Prostate gland (tissue), 2 donors: ENCODE measurements around the gene NAA10. TPM values are rescaled to one million over a fixed set of nuclear protein-coding genes. Genes with fewer than 3 reads are reported as not detected.
A peak's percentile ranks its signal among the peaks of the same experiment; 100 is the strongest.

Experiments used
- DNase-seq: peaks from one replicate; pipeline ENCODE4 v3.0.0-alpha.2; 2019; ENCODE audit warnings: low spot score
- H3K27ac ChIP-seq, 2 donors: fragments of 200-600 bp; sonication (generic); 2 replicates each; pipeline ENCODE4 v1.5.1; 2017 to 2019
- H3K27me3 ChIP-seq: fragments of 200-600 bp; sonication (generic); replicated peaks from 2 replicates; pipeline ENCODE4 v1.5.1; 2019; ENCODE audit not compliant: insufficient read depth
- H3K36me3 ChIP-seq, 2 donors: fragments of 200-600 bp; sonication (generic); 1 replicate in 1 of 2; 2 replicates in 1 of 2; pipeline versions ENCODE4 v1.5.1 to v1.8.1; 2017 to 2019
- H3K4me1 ChIP-seq: fragments of 200-600 bp; sonication (generic); replicated peaks from 2 replicates; pipeline ENCODE4 v1.5.1; 2019
- H3K4me3 ChIP-seq, 2 donors: fragments of 200-600 bp; sonication (generic); 2 replicates each; pipeline ENCODE4 v1.5.1; 2017 to 2019
- H3K9me3 ChIP-seq: fragments of 200-600 bp; sonication (generic); 2 replicates; pipeline ENCODE4 v1.5.1; 2017
- POLR2A ChIP-seq: fragments of 450-650 bp; IDR thresholded peaks from one replicate; pipeline ENCODE4 v1.6.1; 2016; ENCODE audit warnings: antibody characterized with exemption, mild to moderate bottlenecking
- POLR2AphosphoS5 ChIP-seq: sonication (generic); formaldehyde crosslinking; IDR thresholded peaks from one replicate; pipeline ENCODE4 v1.6.1; 2017; ENCODE audit warnings: antibody characterized with exemption
- WGBS: methylation state at CpG from one replicate; pipeline ENCODE4 v1.1.5; 2018; 5-methylcytosine and 5-hydroxymethylcytosine counted together
- intact Hi-C: fragments of 100-400 bp; cut with DNase I; formaldehyde crosslinking; loops from one replicate; pipeline ENCODE4 v1.14.2; 2022
- total RNA-seq, 2 donors: library from RNA; depleted of rRNA; stranded (reverse); fragments of >200 nt; gene quantifications; one replicate each; pipeline ENCODE4 v1.1.0, GENCODE V29; 2016
- TF ChIP-seq, protein P1 (sequence below), 4 experiments: fragments of 200-600 bp in 2 of 4; fragments of 450-650 bp in 2 of 4; sonication (generic) in 2 of 4; IDR thresholded peaks; 1 replicate in 3 of 4; 2 replicates in 1 of 4; pipeline ENCODE4 v1.5.1; 2016 to 2019; ENCODE audit warnings: antibody characterized with exemption in 4 of 4, mild to moderate bottlenecking in 2 of 4, moderate library complexity in 2 of 4

The NAA10 gene
- total RNA-seq, 2 donors from 2014 or later = 47.5 to 64.9 TPM

DNA sequence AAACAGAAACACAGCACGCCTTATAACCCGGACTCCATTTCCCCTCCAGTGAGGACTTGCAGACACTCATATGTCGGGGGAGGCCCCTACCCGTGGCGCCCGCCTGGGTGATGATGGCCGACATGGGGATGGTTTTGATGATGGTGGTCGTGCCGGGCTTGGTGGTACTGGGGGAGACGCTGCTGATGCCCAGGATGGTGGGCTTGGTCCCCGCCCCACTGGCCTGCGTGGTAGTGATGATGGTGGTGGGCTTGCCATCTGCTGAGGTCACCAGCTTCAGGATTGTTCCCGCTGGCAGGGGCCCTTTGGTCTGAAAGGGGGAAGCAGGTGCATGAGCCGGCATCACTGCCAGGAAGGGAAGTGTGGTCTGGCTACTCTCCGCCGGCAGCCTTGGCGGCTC is 22.4 kb upstream of the NAA10 start:
- WGBS = 67% methylated on average over 5 of the region's 17 CpGs
- no peak for DNase-seq
- no peak for TF ChIP-seq POLR2AphosphoS5
- no peak overlapping the region for H3K4me3 ChIP-seq
- no peaks in the 10 kb centered on the region for H3K36me3 ChIP-seq
- no peaks in the 10 kb centered on the region for H3K9me3 ChIP-seq
- no peaks in the 10 kb centered on the region for H3K27me3 ChIP-seq
- intact Hi-C loops = no loop called here
- H3K4me1 ChIP-seq = no peaks in the 10 kb centered on the region
- no peak overlapping the region for H3K27ac ChIP-seq

DNA sequence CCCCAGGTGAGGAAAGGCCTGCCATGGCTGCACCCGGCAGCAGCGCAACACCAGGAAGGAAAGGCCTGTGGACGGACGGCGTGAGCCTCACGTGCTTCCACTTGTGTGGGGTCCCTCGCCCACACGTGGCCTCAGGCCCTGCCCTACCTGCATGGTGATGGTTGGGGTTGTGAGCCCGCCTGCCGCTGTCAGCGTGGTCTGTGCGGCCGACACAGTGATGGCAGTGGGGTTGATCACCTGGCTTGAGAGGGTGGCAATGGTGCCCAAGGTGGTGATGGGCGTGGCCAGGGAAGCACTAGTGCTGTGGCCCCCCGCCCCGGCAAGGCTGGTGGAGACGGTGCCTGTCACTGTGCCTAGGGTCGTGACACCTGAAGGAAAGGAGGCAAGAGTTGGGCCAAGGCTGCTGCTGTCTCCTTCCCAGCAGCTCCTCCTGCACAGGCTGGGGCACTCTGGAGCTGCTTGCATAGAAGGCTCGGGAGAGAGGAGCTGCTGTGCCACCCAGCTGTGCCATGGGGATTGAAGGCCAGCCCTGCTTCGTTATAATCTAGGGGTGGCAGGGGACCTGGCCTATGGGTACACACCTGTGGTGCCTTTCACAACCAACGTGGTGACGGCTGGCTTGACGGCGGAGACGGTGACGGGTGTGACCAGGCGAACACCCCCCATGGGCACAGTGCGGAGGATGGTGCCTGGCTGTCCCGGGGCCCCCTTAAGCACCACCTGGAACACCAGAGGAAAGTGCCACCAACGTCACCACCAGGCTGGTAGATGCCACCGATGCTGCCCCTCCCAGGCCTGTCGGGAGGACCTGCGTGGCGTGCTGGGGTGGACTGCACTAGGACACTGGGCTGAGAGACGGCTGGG is 21.4 kb upstream of the NAA10 start:
- 78% methylated on average over 10 of the region's 35 CpGs for WGBS

DNA sequence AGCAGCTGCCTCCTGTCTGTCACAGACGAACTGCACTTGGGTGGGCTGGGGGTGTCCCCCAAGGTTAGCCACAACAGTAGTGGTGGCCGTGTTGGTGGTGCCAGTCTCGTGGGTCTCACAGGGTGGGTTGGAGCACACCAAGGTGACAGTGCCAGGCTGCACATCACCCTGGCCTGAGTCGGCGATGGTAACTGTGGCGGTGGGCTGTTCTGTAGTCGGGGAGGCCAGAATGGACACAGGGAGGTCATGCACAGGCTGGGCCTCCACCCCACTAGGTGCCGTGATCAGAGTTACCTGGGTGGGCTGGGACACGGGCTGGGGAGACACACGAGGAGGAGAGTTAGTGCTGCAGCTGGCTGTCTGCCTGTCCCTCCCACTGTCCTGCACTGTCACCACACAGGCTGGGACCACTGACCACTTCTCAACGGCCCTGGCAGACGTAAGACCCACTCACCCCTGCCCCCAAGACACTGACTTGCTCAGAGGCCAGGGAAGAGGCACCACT is 20.4 kb upstream of the NAA10 start:
- Histone ChIP-seq H3K27ac (no peak overlapping the region), H3K36me3 (no peaks in the 10 kb centered on the region), H3K4me3 (no peak overlapping the region), H3K9me3 (no peaks in the 10 kb centered on the region), H3K27me3 (no peaks in the 10 kb centered on the region), H3K4me1 (no peaks in the 10 kb centered on the region)
- TF ChIP-seq POLR2A (no peak), POLR2AphosphoS5 (no peak)
- TF ChIP-seq, protein P1, sequence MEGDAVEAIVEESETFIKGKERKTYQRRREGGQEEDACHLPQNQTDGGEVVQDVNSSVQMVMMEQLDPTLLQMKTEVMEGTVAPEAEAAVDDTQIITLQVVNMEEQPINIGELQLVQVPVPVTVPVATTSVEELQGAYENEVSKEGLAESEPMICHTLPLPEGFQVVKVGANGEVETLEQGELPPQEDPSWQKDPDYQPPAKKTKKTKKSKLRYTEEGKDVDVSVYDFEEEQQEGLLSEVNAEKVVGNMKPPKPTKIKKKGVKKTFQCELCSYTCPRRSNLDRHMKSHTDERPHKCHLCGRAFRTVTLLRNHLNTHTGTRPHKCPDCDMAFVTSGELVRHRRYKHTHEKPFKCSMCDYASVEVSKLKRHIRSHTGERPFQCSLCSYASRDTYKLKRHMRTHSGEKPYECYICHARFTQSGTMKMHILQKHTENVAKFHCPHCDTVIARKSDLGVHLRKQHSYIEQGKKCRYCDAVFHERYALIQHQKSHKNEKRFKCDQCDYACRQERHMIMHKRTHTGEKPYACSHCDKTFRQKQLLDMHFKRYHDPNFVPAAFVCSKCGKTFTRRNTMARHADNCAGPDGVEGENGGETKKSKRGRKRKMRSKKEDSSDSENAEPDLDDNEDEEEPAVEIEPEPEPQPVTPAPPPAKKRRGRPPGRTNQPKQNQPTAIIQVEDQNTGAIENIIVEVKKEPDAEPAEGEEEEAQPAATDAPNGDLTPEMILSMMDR (IDR thresholded peaks at IDR 0.05) = no peak
- no peak for DNase-seq
- intact Hi-C loops = no loop called here
- 58% methylated on average over 2 of the region's 12 CpGs for WGBS

More for the DNA sequence above, 21.4 kb upstream of the NAA10 start:
- no peak for DNase-seq
- H3K36me3 ChIP-seq = no peaks in the 10 kb centered on the region
- no peak overlapping the region for H3K4me3 ChIP-seq
- no peak for TF ChIP-seq POLR2A
- no peak for TF ChIP-seq POLR2AphosphoS5
- TF ChIP-seq, protein P1 (IDR thresholded peaks at IDR 0.05) = no peak
- no peaks in the 10 kb centered on the region for H3K27me3 ChIP-seq
- H3K9me3 ChIP-seq = no peaks in the 10 kb centered on the region
- H3K27ac ChIP-seq = no peak overlapping the region
- H3K4me1 ChIP-seq = no peaks in the 10 kb centered on the region
- intact Hi-C loops = no loop called here

DNA sequence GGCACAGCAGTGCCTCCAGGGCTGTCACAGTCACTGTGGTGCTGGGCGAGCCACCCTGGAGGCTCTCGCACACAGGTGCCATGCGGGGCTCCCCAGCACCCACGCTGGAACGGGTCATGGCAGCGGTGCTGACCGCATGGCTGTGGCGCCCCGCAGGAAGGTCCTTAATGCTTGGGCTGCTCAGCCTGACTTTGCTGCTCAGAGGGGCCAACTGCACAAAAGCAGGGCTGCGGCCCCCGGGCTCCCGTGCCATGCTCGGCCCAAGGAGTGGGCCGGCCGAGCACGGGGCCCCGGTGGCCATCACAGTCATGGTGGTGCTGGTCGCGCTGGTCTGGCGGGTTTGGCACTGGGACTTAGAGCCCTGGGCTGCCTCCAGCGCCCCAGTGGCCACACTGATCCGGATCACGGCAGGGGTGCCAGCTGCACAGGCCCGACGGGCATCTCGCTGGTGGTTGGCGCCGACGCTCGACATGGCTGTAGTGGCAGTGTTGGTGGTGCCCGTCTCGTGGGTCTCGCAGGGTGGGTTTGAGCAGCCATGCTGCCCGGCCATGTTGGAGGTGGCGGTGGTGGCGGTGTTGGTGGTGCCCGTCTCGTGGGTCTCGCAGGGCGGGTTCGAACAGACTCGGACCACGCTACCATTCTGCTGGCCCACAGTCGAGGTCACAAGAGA is 19.9 kb upstream of the NAA10 start:
- Histone ChIP-seq H3K27me3 (no peaks in the 10 kb centered on the region), H3K4me1 (no peaks in the 10 kb centered on the region), H3K4me3 (no peak overlapping the region), H3K9me3 (no peaks in the 10 kb centered on the region), H3K27ac (no peak overlapping the region), H3K36me3 (no peaks in the 10 kb centered on the region)
- no peak for TF ChIP-seq POLR2A
- TF ChIP-seq, protein P1 (IDR thresholded peaks at IDR 0.05) = no peak
- TF ChIP-seq POLR2AphosphoS5 = no peak
- DNase-seq = no peak
- intact Hi-C loops = no loop called here
- 91% methylated on average over 33 of the region's 44 CpGs for WGBS

DNA sequence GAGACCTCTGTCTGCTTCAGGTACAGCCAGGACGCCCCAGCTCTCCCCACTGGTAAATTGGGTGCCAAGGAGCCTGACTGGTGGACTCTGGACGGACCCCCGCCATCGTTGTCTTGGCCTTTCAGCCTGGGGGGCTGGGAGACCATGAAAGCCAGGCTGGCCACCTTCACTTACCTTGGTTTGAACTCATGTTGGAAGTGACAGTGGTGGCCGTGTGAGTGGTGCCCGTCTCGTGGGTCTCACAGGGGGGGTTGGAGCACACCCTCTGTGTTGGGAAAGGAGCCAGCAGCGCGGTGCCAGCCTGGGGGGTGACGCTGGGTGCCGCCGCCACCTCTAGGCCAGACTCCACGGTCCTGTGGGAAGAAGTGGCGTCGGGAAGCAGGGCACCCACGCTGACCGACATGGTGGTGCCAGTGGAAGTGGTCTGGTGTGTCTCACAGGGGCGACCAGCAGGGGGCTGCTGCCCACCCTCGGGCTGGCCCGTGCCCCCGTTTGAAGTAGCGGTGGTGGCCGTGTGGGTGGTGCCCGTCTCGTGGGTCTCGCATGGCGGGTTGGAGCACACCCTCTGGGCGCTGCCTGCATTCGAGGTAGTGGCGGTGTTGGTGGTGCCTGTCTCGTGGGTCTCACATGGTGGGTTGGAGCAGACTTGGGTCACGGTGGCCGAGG is 19.2 kb upstream of the NAA10 start:
- TF ChIP-seq, protein P1 (IDR thresholded peaks at IDR 0.05) = no peak
- TF ChIP-seq POLR2A (no peak), POLR2AphosphoS5 (no peak)
- no peak for DNase-seq
- WGBS = 67% methylated on average over 19 of the region's 33 CpGs
- Histone ChIP-seq H3K27ac (peak overlapping the region; percentile 53), H3K36me3 (no peaks in the 10 kb centered on the region), H3K4me3 (no peak overlapping the region), H3K27me3 (no peaks in the 10 kb centered on the region), H3K9me3 (no peaks in the 10 kb centered on the region), H3K4me1 (no peaks in the 10 kb centered on the region)
- intact Hi-C loops = no loop called here
